RWPE1 (cell line): Measurements from ENCODE around the gene SLC25A51.
A peak's percentile ranks its signal among the peaks of the same experiment; 100 is the strongest.

ENCODE experiments used
- CTCF ChIA-PET: fragments of 350-600 bp; sonication (Branson Sonifier 250); formaldehyde crosslinking; extraction: SDS; loops from one replicate; lab custom pipeline; 2021; lab: Yijun Ruan, JAX
- POLR2A ChIA-PET: fragments of 400-600 bp; formaldehyde crosslinking; extraction: SDS; loops from one replicate; lab custom pipeline; 2020; ENCODE audit warnings: antibody characterized with exemption; ENCODE audit not compliant: low non-redundant PET; lab: Yijun Ruan, JAX
- DNase-seq: peaks from one replicate; pipeline ENCODE4 v3.0.0; 2012; ENCODE audit warnings: low spot score
- H3K27ac ChIP-seq: fragments of 450-650 bp; 2 replicates; pipeline ENCODE4 v1.5.1; 2017
- TF ChIP-seq, protein P1 (sequence below): fragments of 450-650 bp; conservative IDR thresholded peaks from 2 replicates; pipeline ENCODE4 v1.5.1; 2017; ENCODE audit warnings: low read depth, mild to moderate bottlenecking

SLC25A51 gene

DNA sequence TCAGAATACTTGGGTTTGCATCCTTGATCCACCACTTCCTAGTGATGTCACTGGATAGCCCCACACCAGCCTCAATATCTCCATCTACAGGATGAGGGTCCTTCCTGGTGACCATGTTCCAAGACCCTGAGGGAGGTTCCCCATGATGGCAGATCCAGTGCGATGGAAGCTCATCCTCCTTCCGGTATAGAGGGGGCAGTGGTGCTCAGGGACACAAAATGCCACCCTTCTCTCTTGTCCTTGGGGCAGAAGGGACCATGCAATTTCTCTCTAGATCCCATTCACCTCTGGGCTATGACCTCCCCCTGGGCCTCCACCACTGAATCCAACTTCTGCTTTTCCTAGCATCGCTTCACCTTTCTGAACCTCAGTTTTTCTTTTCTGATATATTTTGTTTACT lies 5.4 kb upstream of the SLC25A51 start:
- TF ChIP-seq, protein P1, sequence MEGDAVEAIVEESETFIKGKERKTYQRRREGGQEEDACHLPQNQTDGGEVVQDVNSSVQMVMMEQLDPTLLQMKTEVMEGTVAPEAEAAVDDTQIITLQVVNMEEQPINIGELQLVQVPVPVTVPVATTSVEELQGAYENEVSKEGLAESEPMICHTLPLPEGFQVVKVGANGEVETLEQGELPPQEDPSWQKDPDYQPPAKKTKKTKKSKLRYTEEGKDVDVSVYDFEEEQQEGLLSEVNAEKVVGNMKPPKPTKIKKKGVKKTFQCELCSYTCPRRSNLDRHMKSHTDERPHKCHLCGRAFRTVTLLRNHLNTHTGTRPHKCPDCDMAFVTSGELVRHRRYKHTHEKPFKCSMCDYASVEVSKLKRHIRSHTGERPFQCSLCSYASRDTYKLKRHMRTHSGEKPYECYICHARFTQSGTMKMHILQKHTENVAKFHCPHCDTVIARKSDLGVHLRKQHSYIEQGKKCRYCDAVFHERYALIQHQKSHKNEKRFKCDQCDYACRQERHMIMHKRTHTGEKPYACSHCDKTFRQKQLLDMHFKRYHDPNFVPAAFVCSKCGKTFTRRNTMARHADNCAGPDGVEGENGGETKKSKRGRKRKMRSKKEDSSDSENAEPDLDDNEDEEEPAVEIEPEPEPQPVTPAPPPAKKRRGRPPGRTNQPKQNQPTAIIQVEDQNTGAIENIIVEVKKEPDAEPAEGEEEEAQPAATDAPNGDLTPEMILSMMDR, result no peak
- ChIA-PET CTCF (interaction anchor here (0.8 kb wide), 1 partner anchor 335 kb away, joined by 3 read pairs; no protein-coding TSS in a partner anchor), POLR2A (no interaction called here)
- H3K27ac ChIP-seq, result peak overlapping the region; percentile 49
- no peak for DNase-seq

DNA sequence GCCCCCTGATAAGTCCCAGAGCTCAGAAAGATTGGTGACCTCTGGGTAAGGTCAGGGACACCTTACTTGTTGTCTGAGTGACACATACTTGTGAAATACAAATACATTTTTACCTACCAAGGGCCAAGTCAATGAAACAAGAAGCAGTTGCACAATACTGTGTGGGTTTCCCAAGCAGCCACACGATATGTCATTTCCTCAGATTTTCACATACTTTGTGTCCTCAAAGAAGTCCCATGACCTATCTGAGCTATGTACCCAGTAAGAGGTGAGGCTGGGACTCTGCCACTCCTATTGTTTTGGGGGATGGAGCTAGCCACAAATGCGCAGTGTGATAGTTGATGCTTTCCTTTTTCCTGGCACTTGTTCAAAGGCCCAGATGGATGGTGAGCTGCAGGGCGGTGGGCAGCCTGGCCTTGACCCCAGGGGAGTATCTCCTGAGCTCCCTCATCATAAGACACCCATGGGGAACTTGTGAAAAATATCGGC lies 4.8 kb upstream of the SLC25A51 start:
- no peak for DNase-seq
- ChIA-PET POLR2A (no interaction called here), CTCF (interaction anchor here (0.6 to 0.8 kb wide), 3 partner anchors 68 to 335 kb away, joined by 3 read pairs; no protein-coding TSS in a partner anchor)
- TF ChIP-seq, protein P1, result no peak
- peak overlapping the region; percentile 49 for H3K27ac ChIP-seq

DNA sequence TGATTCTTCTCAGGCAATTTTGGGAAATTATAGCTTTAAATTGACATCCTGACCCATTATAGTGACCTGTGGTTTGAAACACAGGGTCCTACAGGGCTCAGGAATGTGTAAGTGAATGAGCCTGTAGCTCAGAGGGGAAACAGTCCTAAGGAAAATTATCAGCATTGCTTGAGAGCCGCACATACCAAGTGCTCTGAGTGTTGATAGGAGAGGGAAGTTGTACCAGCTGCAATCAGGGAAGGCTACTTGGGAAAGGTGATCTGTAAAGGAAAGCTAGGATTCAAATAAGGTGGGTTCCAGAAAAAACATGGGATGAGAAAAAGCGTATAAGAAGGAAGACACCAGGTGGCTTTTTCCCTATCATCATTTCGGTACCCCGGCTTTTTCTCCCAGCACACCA lies 4.4 kb upstream of the SLC25A51 start:
- ChIA-PET CTCF (interaction anchor here (0.6 kb wide), 3 partner anchors 67 to 355 kb away, joined by 3 read pairs; no protein-coding TSS in a partner anchor), POLR2A (no interaction called here)
- no peak overlapping the region for H3K27ac ChIP-seq
- DNase-seq, result no peak
- TF ChIP-seq, protein P1, result no peak

DNA sequence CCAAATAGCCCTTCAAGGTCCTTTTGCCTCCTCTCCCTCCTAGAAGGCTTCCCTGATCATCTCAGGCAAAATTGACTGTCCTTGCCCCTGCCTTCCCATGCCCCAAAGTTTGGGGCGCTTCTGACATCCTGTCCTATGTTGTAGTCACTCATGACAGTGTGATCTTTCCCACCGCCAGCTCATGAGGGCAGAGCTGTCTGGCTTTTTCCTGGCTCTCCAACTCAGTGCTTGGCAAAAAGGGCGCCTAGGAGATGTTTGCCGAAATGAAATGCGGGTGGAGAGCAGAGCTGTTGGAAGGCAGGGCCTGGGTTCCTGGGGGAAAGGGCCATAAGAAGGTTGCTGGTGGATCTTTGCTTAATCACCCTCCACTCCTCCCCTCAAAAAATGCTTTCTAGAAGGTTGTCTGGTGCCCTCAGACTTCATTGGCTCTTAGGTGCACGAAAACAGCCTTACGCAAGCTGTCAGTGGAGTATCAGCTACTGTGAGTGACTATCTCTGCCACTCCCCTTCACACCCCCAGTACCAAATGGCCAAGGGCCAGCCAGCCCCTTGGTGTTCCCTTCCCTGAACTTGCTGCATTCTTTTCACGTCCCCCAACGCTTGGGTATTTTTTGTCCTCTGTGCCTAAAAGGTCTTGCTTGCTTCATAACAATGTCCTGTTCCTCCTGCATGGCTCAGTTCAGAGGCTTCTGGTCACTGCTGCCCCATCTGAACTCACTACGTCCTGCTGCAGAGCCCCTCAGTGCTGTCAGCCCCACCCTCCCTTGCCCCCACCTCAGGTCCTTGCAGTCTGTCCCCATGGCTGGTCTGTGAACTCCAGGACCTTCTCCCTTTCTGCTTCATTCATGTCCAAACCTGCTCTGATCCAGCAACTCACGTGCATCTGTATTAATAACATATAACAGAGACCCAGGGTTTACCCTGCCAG lies 2.6 kb upstream of the SLC25A51 start:
- 0 out of 2 replicates have a peak overlapping the region, but pooled peaks have one; percentile 5 for H3K27ac ChIP-seq

DNA sequence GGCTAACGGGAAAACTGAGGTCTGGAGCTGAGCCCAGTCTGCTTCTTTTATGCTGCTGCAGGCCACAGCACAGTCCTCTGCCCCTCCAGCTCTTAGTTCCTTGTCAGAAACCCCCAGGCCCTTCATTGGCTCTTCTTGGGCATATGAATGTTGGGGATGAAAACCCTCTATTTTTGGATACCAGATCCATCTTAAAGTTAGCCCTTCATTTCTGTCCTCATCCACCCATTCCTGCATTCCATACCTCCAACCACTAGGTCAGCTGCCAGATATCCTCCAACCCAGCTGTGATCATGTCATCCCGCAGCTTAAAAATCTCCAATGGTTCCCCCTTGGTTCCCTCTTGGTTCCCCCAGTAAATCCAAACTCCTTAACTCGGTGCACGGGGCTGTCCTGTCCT lies 1.8 kb upstream of the SLC25A51 start:
- POLR2A ChIA-PET, result interaction anchor here (0.6 kb wide), 1 partner anchor 34 kb away, joined by 4 read pairs; no protein-coding TSS in a partner anchor
- H3K27ac ChIP-seq, result no peak overlapping the region
- CTCF ChIA-PET, result interaction anchor here (0.5 to 2.5 kb wide), 3 partner anchors 8 to 480 kb away, joined by 3 to 6 read pairs (median 4); no protein-coding TSS in a partner anchor
- no peak for DNase-seq
- TF ChIP-seq, protein P1, result no peak

More for the DNA sequence above, 2.6 kb upstream of the SLC25A51 start:
- ChIA-PET CTCF (interaction anchor here (0.5 kb wide), 1 partner anchor 478 kb away, joined by 4 read pairs; no protein-coding TSS in a partner anchor), POLR2A (no interaction called here)
- TF ChIP-seq, protein P1, result no peak
- no peak for DNase-seq

DNA sequence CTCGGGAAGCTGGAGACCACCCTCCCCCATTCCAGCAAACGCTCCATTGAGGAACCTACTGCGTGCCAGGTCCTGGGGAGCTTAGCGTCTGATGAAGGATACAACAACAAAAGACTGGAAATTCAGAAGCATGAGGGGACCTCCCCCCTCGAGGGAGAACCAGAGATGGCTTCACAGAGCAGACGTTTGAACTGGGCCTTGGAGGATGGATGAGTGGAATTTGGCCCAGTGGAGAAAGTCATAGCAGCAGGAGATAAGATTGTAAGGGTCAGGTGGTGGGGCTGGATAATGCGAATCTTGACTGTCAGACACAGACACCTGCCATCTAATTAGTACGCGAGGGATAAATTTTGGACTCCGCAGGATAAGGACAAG lies 1.2 kb upstream of the SLC25A51 start:
- CTCF ChIA-PET, result interaction anchor here (0.7 to 2.5 kb wide), 3 partner anchors 9 to 481 kb away, joined by 3 to 6 read pairs (median 4); no protein-coding TSS in a partner anchor
- H3K27ac ChIP-seq, result peak overlapping the region; percentile 93
- TF ChIP-seq, protein P1, result no peak
- DNase-seq, result no peak
- POLR2A ChIA-PET, result interaction anchor here (0.6 kb wide), 1 partner anchor 34 kb away, joined by 4 read pairs; no protein-coding TSS in a partner anchor
